ENCODE results near the gene ADAMTS18. TPM values are rescaled to one million over a fixed set of nuclear protein-coding genes. Genes with fewer than 3 reads are reported as not detected.

The ADAMTS18 gene
- polyA plus RNA-seq, 1 donor (not counting 4 experiments of a cell fraction or from before 2014, with no cell fraction given) = not detected

- no peak overlapping the region for H3K27ac ChIP-seq (ENCODE audit: control insufficient read depth, insufficient read depth, low read length)
- no peaks in the 10 kb centered on the region for H3K79me2 ChIP-seq (ENCODE audit: control insufficient read depth, insufficient read depth, low read length)
- FAIRE-seq (no peak), DNase-seq (ENCODE audit: low read depth, low spot score) (no peak)
- H3K9ac ChIP-seq (ENCODE audit: control insufficient read depth, extremely low read depth, insufficient read depth, low read length) = no peak overlapping the region
- no peak overlapping the region for H2AFZ ChIP-seq (ENCODE audit: control insufficient read depth, low read length)
- H3K4me3 ChIP-seq (ENCODE audit: control insufficient read depth in 2 of 3, extremely low read depth in 1 of 3, insufficient read depth in 2 of 3, low read depth in 1 of 3, low read length in 3 of 3) = no peak overlapping the region
- H3K36me3 ChIP-seq (ENCODE audit: control insufficient read depth in 2 of 2, extremely low read depth in 1 of 2, insufficient read depth in 2 of 2, low read length in 2 of 2) = no peaks in the 10 kb centered on the region
- H3K9me3 ChIP-seq (ENCODE audit: control insufficient read depth, low read depth, low read length) = no peaks in the 10 kb centered on the region
- H4K20me1 ChIP-seq (ENCODE audit: control insufficient read depth, extremely low read depth, insufficient read depth, low read length) = no peaks in the 10 kb centered on the region
- H3K4me2 ChIP-seq (ENCODE audit: control insufficient read depth, extremely low read depth, insufficient read depth, low read depth, low read length) = no peak overlapping the region
- no peaks in the 10 kb centered on the region for H3K4me1 ChIP-seq (ENCODE audit: control insufficient read depth, extremely low read depth, insufficient read depth, low read length)
- TF ChIP-seq EZH2 (IDR thresholded peaks at IDR 0.05; ENCODE audit: low read length) (no peak), CTCF (optimal IDR thresholded peaks at IDR 0.05 in 1 of 3, IDR thresholded peaks at IDR 0.05 in 1 of 3, conservative IDR thresholded peaks at IDR 0.05 in 1 of 3; ENCODE audit: extremely low read depth in 1 of 3, insufficient read depth in 2 of 3, low read length in 3 of 3) (no peak)
- dilution Hi-C loops (cut with MboI; ENCODE audit: extremely low pct_ligation_motif_present, low sequenced_read_pairs) = no loop called here
- no peaks in the 10 kb centered on the region for H3K9me1 ChIP-seq (ENCODE audit: control insufficient read depth, extremely low read depth, insufficient read depth, low read length)
- H3K27me3 ChIP-seq (ENCODE audit: control insufficient read depth, extremely low read depth, insufficient read depth, low read length) = no peaks in the 10 kb centered on the region
Measured at GRCh38 chr16:77416939-77417480, 17.8 kb downstream of the ADAMTS18 start.

GRCh38 chr16:77414752-77415231 lies 20.0 kb downstream of the ADAMTS18 start:
- FAIRE-seq (no peak), DNase-seq (ENCODE audit: low read depth, low spot score) (no peak)
- no peaks in the 10 kb centered on the region for H3K4me1 ChIP-seq (ENCODE audit: control insufficient read depth, extremely low read depth, insufficient read depth, low read length)
- H4K20me1 ChIP-seq (ENCODE audit: control insufficient read depth, extremely low read depth, insufficient read depth, low read length) = no peaks in the 10 kb centered on the region
- dilution Hi-C loops (cut with MboI; ENCODE audit: extremely low pct_ligation_motif_present, low sequenced_read_pairs) = no loop called here
- no peak overlapping the region for H2AFZ ChIP-seq (ENCODE audit: control insufficient read depth, low read length)
- H3K9me3 ChIP-seq (ENCODE audit: control insufficient read depth, low read depth, low read length) = no peaks in the 10 kb centered on the region
- H3K27me3 ChIP-seq (ENCODE audit: control insufficient read depth, extremely low read depth, insufficient read depth, low read length) = no peaks in the 10 kb centered on the region
- H3K9me1 ChIP-seq (ENCODE audit: control insufficient read depth, extremely low read depth, insufficient read depth, low read length) = no peaks in the 10 kb centered on the region
- no peak overlapping the region for H3K4me3 ChIP-seq (ENCODE audit: control insufficient read depth in 2 of 3, extremely low read depth in 1 of 3, insufficient read depth in 2 of 3, low read depth in 1 of 3, low read length in 3 of 3)
- no peak for TF ChIP-seq EZH2 (IDR thresholded peaks at IDR 0.05; ENCODE audit: low read length)
- no peak for TF ChIP-seq CTCF (optimal IDR thresholded peaks at IDR 0.05 in 1 of 3, IDR thresholded peaks at IDR 0.05 in 1 of 3, conservative IDR thresholded peaks at IDR 0.05 in 1 of 3; ENCODE audit: extremely low read depth in 1 of 3, insufficient read depth in 2 of 3, low read length in 3 of 3)
- no peak overlapping the region for H3K9ac ChIP-seq (ENCODE audit: control insufficient read depth, extremely low read depth, insufficient read depth, low read length)
- no peaks in the 10 kb centered on the region for H3K36me3 ChIP-seq (ENCODE audit: control insufficient read depth in 2 of 2, extremely low read depth in 1 of 2, insufficient read depth in 2 of 2, low read length in 2 of 2)
- H3K79me2 ChIP-seq (ENCODE audit: control insufficient read depth, insufficient read depth, low read length) = no peaks in the 10 kb centered on the region
- no peak overlapping the region for H3K27ac ChIP-seq (ENCODE audit: control insufficient read depth, insufficient read depth, low read length)
- no peak overlapping the region for H3K4me2 ChIP-seq (ENCODE audit: control insufficient read depth, extremely low read depth, insufficient read depth, low read depth, low read length)
